ENCODE results near the gene CCDC60. TPM values are rescaled to one million over a fixed set of nuclear protein-coding genes. Genes with fewer than 3 reads are reported as not detected.

Gene CCDC60
- total RNA-seq, 1 experiment from 2014 or later: not detected

GRCh38 chr12:119412811-119413794 lies 78.6 kb downstream of the CCDC60 start:
- peak; percentile 33 to 52 for DNase-seq (ENCODE audit: low read depth in 1 of 2, low spot score in 2 of 2)
- no peak overlapping the region for H3K27ac ChIP-seq
- no peaks in the 10 kb centered on the region for H3K4me1 ChIP-seq (replicated peaks)
- H3K9me3 ChIP-seq (replicated peaks): no peaks in the 10 kb centered on the region
- H3K4me3 ChIP-seq: no peak overlapping the region
- H3K36me3 ChIP-seq: no peaks in the 10 kb centered on the region
- H3K27me3 ChIP-seq (replicated peaks): peaks cover 4% of the 10 kb centered on the region

- no peaks in the 10 kb centered on the region; the same call in 1 of the 2 replicates for H3K27me3 ChIP-seq (replicated peaks)
- H3K4me3 ChIP-seq: no peak overlapping the region
- no peaks in the 10 kb centered on the region for H3K4me1 ChIP-seq (replicated peaks)
- H3K9me3 ChIP-seq (replicated peaks): 0 out of 2 replicates have a peak, but pooled peaks cover 2% of the 10 kb centered on the region
- no peak overlapping the region for H3K27ac ChIP-seq
- DNase-seq (ENCODE audit: low read depth in 1 of 2, low spot score in 2 of 2): no peak
- no peaks in the 10 kb centered on the region for H3K36me3 ChIP-seq
Observed at GRCh38 chr12:119415714-119416113, 81.2 kb downstream of the CCDC60 start.

GRCh38 chr12:119417440-119417839 lies 82.9 kb downstream of the CCDC60 start:
- no peaks in the 10 kb centered on the region for H3K4me1 ChIP-seq (replicated peaks)
- H3K9me3 ChIP-seq (replicated peaks): 0 out of 2 replicates have a peak, but pooled peaks cover 2% of the 10 kb centered on the region
- H3K27ac ChIP-seq: no peak overlapping the region
- H3K36me3 ChIP-seq: no peaks in the 10 kb centered on the region
- no peak for DNase-seq (ENCODE audit: low read depth in 1 of 2, low spot score in 2 of 2)
- H3K27me3 ChIP-seq (replicated peaks): no peaks in the 10 kb centered on the region
- no peak overlapping the region for H3K4me3 ChIP-seq

GRCh38 chr12:119419381-119419780 lies 84.9 kb downstream of the CCDC60 start:
- Histone ChIP-seq H3K4me1 (replicated peaks) (no peaks in the 10 kb centered on the region), H3K27me3 (replicated peaks) (no peaks in the 10 kb centered on the region), H3K4me3 (no peak overlapping the region), H3K36me3 (no peaks in the 10 kb centered on the region), H3K9me3 (replicated peaks) (0 out of 2 replicates have a peak, but pooled peaks cover 2% of the 10 kb centered on the region), H3K27ac (no peak overlapping the region)
- no peak for DNase-seq (ENCODE audit: low read depth in 1 of 2, low spot score in 2 of 2)

GRCh38 chr12:119423285-119423684 lies 88.8 kb downstream of the CCDC60 start:
- no peaks in the 10 kb centered on the region for H3K27me3 ChIP-seq (replicated peaks)
- H3K4me3 ChIP-seq: no peak overlapping the region
- no peak for DNase-seq (ENCODE audit: low read depth in 1 of 2, low spot score in 2 of 2)
- H3K36me3 ChIP-seq: no peaks in the 10 kb centered on the region
- 0 out of 2 replicates have a peak, but pooled peaks cover 2% of the 10 kb centered on the region for H3K9me3 ChIP-seq (replicated peaks)
- H3K27ac ChIP-seq: no peak overlapping the region
- H3K4me1 ChIP-seq (replicated peaks): no peaks in the 10 kb centered on the region

GRCh38 chr12:119425623-119426022 lies 91.1 kb downstream of the CCDC60 start:
- Histone ChIP-seq H3K9me3 (replicated peaks) (no peaks in the 10 kb centered on the region), H3K27ac (no peak overlapping the region), H3K4me3 (no peak overlapping the region), H3K36me3 (no peaks in the 10 kb centered on the region), H3K27me3 (replicated peaks) (no peaks in the 10 kb centered on the region), H3K4me1 (replicated peaks) (no peaks in the 10 kb centered on the region)
- no peak for DNase-seq (ENCODE audit: low read depth in 1 of 2, low spot score in 2 of 2)

- H3K4me1 ChIP-seq (replicated peaks): no peaks in the 10 kb centered on the region
- H3K9me3 ChIP-seq (replicated peaks): no peaks in the 10 kb centered on the region
- no peak overlapping the region for H3K4me3 ChIP-seq
- H3K27ac ChIP-seq: no peak overlapping the region
- H3K27me3 ChIP-seq (replicated peaks): no peaks in the 10 kb centered on the region
- no peaks in the 10 kb centered on the region for H3K36me3 ChIP-seq
- no peak for DNase-seq (ENCODE audit: low read depth in 1 of 2, low spot score in 2 of 2)
Observed at GRCh38 chr12:119431151-119431550, 96.6 kb downstream of the CCDC60 start.

- Histone ChIP-seq H3K4me1 (replicated peaks) (no peaks in the 10 kb centered on the region), H3K4me3 (no peak overlapping the region), H3K27ac (no peak overlapping the region), H3K9me3 (replicated peaks) (no peaks in the 10 kb centered on the region), H3K36me3 (no peaks in the 10 kb centered on the region), H3K27me3 (replicated peaks) (no peaks in the 10 kb centered on the region)
- DNase-seq (ENCODE audit: low read depth in 1 of 2, low spot score in 2 of 2): no peak
Observed at GRCh38 chr12:119432949-119433348, 98.4 kb downstream of the CCDC60 start.

GRCh38 chr12:119440803-119441360 lies 106.4 kb downstream of the CCDC60 start:
- DNase-seq (ENCODE audit: low read depth in 1 of 2, low spot score in 2 of 2): no peak
- H3K27ac ChIP-seq: no peak overlapping the region
- no peaks in the 10 kb centered on the region for H3K36me3 ChIP-seq
- H3K9me3 ChIP-seq (replicated peaks): no peaks in the 10 kb centered on the region
- no peaks in the 10 kb centered on the region for H3K4me1 ChIP-seq (replicated peaks)
- H3K27me3 ChIP-seq (replicated peaks): no peaks in the 10 kb centered on the region
- H3K4me3 ChIP-seq: no peak overlapping the region

- peak in 1 of 2 experiments; percentile 16 for DNase-seq (ENCODE audit: low read depth in 1 of 2, low spot score in 2 of 2)
Observed at GRCh38 chr12:119444462-119445044, 110.0 kb downstream of the CCDC60 start.

GRCh38 chr12:119446459-119446858 lies 111.9 kb downstream of the CCDC60 start:
- no peak for DNase-seq (ENCODE audit: low read depth in 1 of 2, low spot score in 2 of 2)
- Histone ChIP-seq H3K4me3 (no peak overlapping the region), H3K36me3 (no peaks in the 10 kb centered on the region), H3K9me3 (replicated peaks) (no peaks in the 10 kb centered on the region), H3K27ac (no peak overlapping the region), H3K27me3 (replicated peaks) (no peaks in the 10 kb centered on the region), H3K4me1 (replicated peaks) (no peaks in the 10 kb centered on the region)

More at GRCh38 chr12:119444462-119445044, 110.0 kb downstream of the CCDC60 start:
- Histone ChIP-seq H3K9me3 (replicated peaks) (no peaks in the 10 kb centered on the region), H3K4me1 (replicated peaks) (no peaks in the 10 kb centered on the region), H3K27ac (no peak overlapping the region), H3K4me3 (no peak overlapping the region), H3K27me3 (replicated peaks) (no peaks in the 10 kb centered on the region), H3K36me3 (no peaks in the 10 kb centered on the region)

- no peaks in the 10 kb centered on the region for H3K9me3 ChIP-seq (replicated peaks)
- H3K27ac ChIP-seq: no peak overlapping the region
- no peak overlapping the region for H3K4me3 ChIP-seq
- DNase-seq (ENCODE audit: low read depth in 1 of 2, low spot score in 2 of 2): no peak
- no peaks in the 10 kb centered on the region for H3K36me3 ChIP-seq
- H3K4me1 ChIP-seq (replicated peaks): no peaks in the 10 kb centered on the region
- no peaks in the 10 kb centered on the region for H3K27me3 ChIP-seq (replicated peaks)
Observed at GRCh38 chr12:119447126-119447525, 112.6 kb downstream of the CCDC60 start.

GRCh38 chr12:119447618-119448017 lies 113.1 kb downstream of the CCDC60 start:
- Histone ChIP-seq H3K27me3 (replicated peaks) (no peaks in the 10 kb centered on the region), H3K4me1 (replicated peaks) (no peaks in the 10 kb centered on the region), H3K27ac (no peak overlapping the region), H3K4me3 (no peak overlapping the region), H3K9me3 (replicated peaks) (no peaks in the 10 kb centered on the region), H3K36me3 (no peaks in the 10 kb centered on the region)
- no peak for DNase-seq (ENCODE audit: low read depth in 1 of 2, low spot score in 2 of 2)

Measured in SJSA1 (cell line).